ENCODE results near the gene L3MBTL4.

L3MBTL4 gene

DNA sequence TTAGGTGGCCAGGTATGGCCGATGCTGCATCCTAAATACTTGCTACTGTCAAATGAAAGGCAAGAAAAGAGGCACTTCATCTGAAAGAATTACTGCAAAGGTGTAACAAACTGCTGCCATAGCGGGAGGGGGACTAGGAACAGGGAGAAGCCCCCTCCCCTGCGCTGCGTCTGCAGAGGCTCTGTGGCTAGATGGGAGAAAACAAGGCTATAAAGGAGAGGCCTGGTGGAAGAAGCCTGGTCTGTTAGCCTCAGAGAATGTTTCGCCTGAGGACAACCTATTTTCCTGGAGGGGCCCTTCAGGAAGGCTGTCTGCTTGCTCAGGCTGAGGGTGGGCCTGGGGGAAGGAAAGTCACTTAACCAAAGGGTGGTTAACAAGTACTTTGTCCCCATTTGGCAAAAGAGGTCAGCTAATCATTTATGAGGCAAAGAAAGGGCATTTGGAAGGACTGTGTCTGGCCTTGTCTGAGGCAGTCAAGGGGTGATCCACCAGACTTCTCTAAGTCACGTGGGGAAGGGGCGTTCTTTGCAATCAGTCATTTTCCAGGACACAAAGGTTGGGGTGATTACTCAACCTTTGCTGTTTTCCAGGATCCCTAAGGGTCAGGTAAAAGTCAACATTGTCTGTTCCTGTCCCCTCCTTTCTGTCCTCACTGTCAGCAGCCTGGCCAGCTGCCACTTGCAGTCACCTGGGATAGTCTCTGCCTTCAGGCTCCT, 416.4 kb downstream of the L3MBTL4 start:
- no peaks in the 10 kb centered on the region for H3K4me1 ChIP-seq (ENCODE audit: control extremely low read depth in 1 of 4, control insufficient read depth in 4 of 4, insufficient read depth in 4 of 4, low read length in 3 of 4)
- H3K9me3 ChIP-seq (ENCODE audit: control extremely low read depth in 1 of 5, control insufficient read depth in 4 of 5, insufficient read depth in 2 of 5, low read depth in 1 of 5, low read length in 4 of 5) = peaks cover 0 to 10% (median 1%) of the 10 kb centered on the region in 5 experiments
- no peak overlapping the region for H3K4me3 ChIP-seq (ENCODE audit: control insufficient read depth in 1 of 7, extremely low read depth in 1 of 7, insufficient read depth in 4 of 7, low read depth in 2 of 7, low read length in 6 of 7)
- no peak overlapping the region for H3K27ac ChIP-seq (ENCODE audit: insufficient read depth in 1 of 2, low read depth in 1 of 2, low read length in 2 of 2, poor library complexity in 1 of 2, severe bottlenecking in 2 of 2)
- CTCF ChIA-PET = no interaction called here
- H3K27me3 ChIP-seq (replicated peaks in 2 of 5; ENCODE audit: control insufficient read depth in 4 of 5, insufficient read depth in 5 of 5, low read length in 4 of 5) = no peaks in the 10 kb centered on the region
- WGBS (ENCODE audit: insufficient coverage) = 88% methylated on average over 7 of the region's 7 CpGs
- H3K36me3 ChIP-seq (ENCODE audit: control insufficient read depth in 4 of 4, insufficient read depth in 4 of 4, low read length in 3 of 4) = peaks cover 0 to 3% (median 0%) of the 10 kb centered on the region in 4 experiments
- DNase-seq = no peak
- POLR2A ChIA-PET = no interaction called here

DNA sequence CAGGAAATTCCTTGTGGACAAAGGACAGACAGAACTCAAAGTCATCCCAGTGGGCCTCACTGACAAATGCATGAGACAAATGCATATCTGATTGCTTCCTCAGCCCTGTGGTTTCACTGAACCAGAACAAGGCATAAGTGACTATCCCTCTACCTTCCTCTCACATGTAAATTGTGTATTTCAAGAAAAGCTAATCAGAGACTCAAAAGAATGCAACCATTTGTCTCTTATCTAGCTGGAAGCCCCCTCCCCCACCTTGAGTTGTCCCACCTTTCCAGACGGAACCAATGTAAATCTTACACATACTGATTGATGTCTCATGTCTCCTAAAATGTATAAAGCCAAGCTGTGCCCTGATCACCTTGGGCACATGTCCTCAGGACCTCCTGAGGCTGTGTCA, 417.4 kb downstream of the L3MBTL4 start:
- H3K27me3 ChIP-seq (replicated peaks in 2 of 5; ENCODE audit: control insufficient read depth in 4 of 5, insufficient read depth in 5 of 5, low read length in 4 of 5) = no peaks in the 10 kb centered on the region
- DNase-seq = no peak
- WGBS (ENCODE audit: insufficient coverage) = 85% methylated on average over 1 of the region's 1 CpG
- H3K9me3 ChIP-seq (ENCODE audit: control extremely low read depth in 1 of 5, control insufficient read depth in 4 of 5, insufficient read depth in 2 of 5, low read depth in 1 of 5, low read length in 4 of 5) = peaks cover 0 to 10% (median 1%) of the 10 kb centered on the region in 5 experiments
- ChIA-PET POLR2A (no interaction called here), CTCF (no interaction called here)
- H3K4me3 ChIP-seq (ENCODE audit: control insufficient read depth in 1 of 7, extremely low read depth in 1 of 7, insufficient read depth in 4 of 7, low read depth in 2 of 7, low read length in 6 of 7) = no peak overlapping the region
- H3K36me3 ChIP-seq (ENCODE audit: control insufficient read depth in 4 of 4, insufficient read depth in 4 of 4, low read length in 3 of 4) = peaks cover 0 to 3% (median 0%) of the 10 kb centered on the region in 4 experiments
- H3K27ac ChIP-seq (ENCODE audit: insufficient read depth in 1 of 2, low read depth in 1 of 2, low read length in 2 of 2, poor library complexity in 1 of 2, severe bottlenecking in 2 of 2) = no peak overlapping the region
- H3K4me1 ChIP-seq (ENCODE audit: control extremely low read depth in 1 of 4, control insufficient read depth in 4 of 4, insufficient read depth in 4 of 4, low read length in 3 of 4) = no peaks in the 10 kb centered on the region

DNA sequence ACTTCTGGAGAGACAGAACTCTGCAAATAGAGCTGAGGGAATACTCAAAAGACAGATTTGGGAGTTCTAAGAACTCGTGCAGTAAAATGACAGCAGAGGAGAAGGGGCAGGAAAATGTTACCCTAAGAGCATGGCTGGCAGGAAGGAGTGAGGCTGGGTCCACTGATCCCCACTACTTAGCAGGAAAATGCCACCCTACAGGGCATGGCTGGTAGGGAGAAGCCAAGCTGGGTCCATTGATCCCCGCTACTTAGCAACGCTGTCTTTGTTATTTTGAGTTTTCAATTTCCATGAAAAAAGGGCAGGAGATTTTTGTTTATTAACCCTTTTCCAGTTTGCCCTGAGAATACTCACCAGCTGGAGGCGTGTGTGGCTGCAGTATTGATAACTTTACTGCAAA, 419.1 kb downstream of the L3MBTL4 start:
- Histone ChIP-seq H3K36me3 (ENCODE audit: control insufficient read depth in 4 of 4, insufficient read depth in 4 of 4, low read length in 3 of 4) (peaks cover 0 to 5% (median 0%) of the 10 kb centered on the region in 4 experiments), H3K27me3 (replicated peaks in 2 of 5; ENCODE audit: control insufficient read depth in 4 of 5, insufficient read depth in 5 of 5, low read length in 4 of 5) (no peaks in the 10 kb centered on the region), H3K27ac (ENCODE audit: insufficient read depth in 1 of 2, low read depth in 1 of 2, low read length in 2 of 2, poor library complexity in 1 of 2, severe bottlenecking in 2 of 2) (no peak overlapping the region), H3K4me3 (ENCODE audit: control insufficient read depth in 1 of 7, extremely low read depth in 1 of 7, insufficient read depth in 4 of 7, low read depth in 2 of 7, low read length in 6 of 7) (no peak overlapping the region), H3K9me3 (ENCODE audit: control extremely low read depth in 1 of 5, control insufficient read depth in 4 of 5, insufficient read depth in 2 of 5, low read depth in 1 of 5, low read length in 4 of 5) (peaks cover 0 to 7% (median under 1%) of the 10 kb centered on the region in 5 experiments), H3K4me1 (ENCODE audit: control extremely low read depth in 1 of 4, control insufficient read depth in 4 of 4, insufficient read depth in 4 of 4, low read length in 3 of 4) (no peaks in the 10 kb centered on the region)
- ChIA-PET CTCF (no interaction called here), POLR2A (no interaction called here)
- no peak for DNase-seq
- 89% methylated on average over 1 of the region's 4 CpGs for WGBS (ENCODE audit: insufficient coverage)

DNA sequence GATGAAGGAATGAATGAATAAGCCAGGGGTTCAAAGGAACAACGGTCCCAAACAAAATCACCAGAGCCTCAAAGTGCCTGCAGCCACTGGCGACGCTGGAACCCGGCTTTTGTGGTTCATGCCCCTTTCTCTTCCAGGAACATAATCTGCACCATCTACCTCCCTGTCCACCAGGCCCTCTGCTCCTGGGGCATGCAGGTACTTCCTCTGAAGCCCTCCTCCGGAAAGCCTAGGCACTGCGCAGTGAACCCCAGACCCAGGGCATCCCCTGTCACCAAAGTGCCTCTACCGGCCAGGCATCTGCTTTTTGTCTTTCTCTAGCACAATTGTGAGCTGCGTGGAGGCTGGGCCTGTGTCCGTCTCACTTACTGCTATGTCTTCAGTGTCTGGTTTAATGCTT, 420.8 kb downstream of the L3MBTL4 start:
- peaks cover 0 to 5% (median 0%) of the 10 kb centered on the region in 4 experiments for H3K36me3 ChIP-seq (ENCODE audit: control insufficient read depth in 4 of 4, insufficient read depth in 4 of 4, low read length in 3 of 4)
- no peaks in the 10 kb centered on the region for H3K27me3 ChIP-seq (replicated peaks in 2 of 5; ENCODE audit: control insufficient read depth in 4 of 5, insufficient read depth in 5 of 5, low read length in 4 of 5)
- WGBS (ENCODE audit: insufficient coverage) = 97% methylated on average over 8 of the region's 9 CpGs
- ChIA-PET POLR2A (no interaction called here), CTCF (no interaction called here)
- H3K4me3 ChIP-seq (ENCODE audit: control insufficient read depth in 1 of 7, extremely low read depth in 1 of 7, insufficient read depth in 4 of 7, low read depth in 2 of 7, low read length in 6 of 7) = no peak overlapping the region
- no peaks in the 10 kb centered on the region for H3K4me1 ChIP-seq (ENCODE audit: control extremely low read depth in 1 of 4, control insufficient read depth in 4 of 4, insufficient read depth in 4 of 4, low read length in 3 of 4)
- no peak for DNase-seq
- no peak overlapping the region for H3K27ac ChIP-seq (ENCODE audit: insufficient read depth in 1 of 2, low read depth in 1 of 2, low read length in 2 of 2, poor library complexity in 1 of 2, severe bottlenecking in 2 of 2)
- no peaks in the 10 kb centered on the region for H3K9me3 ChIP-seq (ENCODE audit: control extremely low read depth in 1 of 5, control insufficient read depth in 4 of 5, insufficient read depth in 2 of 5, low read depth in 1 of 5, low read length in 4 of 5)

DNA sequence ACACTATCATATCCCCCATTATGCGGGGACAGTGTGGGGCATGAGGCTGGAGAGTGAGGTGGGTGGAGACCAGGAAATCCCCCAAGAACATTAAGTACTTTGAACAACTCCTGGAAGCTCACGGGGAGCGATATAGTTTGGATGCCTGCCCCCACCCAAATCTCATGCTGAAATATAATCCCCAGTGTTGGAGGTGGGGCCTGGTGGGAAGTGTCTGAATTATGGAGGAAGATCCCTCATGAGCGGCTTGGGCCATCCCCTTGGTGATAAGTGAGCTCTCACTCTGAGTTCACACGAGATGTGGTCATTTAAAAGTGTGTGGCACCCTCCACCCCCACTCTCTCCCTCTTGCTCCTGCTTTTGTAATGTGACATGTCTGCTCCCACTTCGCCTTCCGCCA, 422.3 kb downstream of the L3MBTL4 start:
- ChIA-PET POLR2A (no interaction called here), CTCF (no interaction called here)

DNA sequence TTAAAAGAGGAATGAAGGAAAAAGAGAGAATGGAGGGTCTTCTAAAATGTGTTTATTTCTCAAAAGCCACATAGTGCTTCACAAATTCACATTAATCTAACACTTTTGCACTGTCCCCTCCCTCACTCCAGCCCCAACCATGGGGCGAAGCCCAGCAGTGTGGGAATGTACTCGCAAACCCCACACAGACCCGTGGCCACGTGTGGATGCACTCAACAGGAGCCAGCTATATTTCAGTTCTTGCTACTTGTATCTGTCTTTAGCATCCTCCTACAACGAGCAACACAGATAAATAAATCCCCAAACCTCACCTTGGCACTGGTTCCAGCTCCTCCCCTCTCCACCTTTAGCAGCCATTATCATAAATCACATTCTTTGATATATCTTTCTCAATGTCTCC, 427.5 kb downstream of the L3MBTL4 start:
- Histone ChIP-seq H3K4me3 (ENCODE audit: control insufficient read depth in 1 of 7, extremely low read depth in 1 of 7, insufficient read depth in 4 of 7, low read depth in 2 of 7, low read length in 6 of 7) (no peak overlapping the region), H3K4me1 (ENCODE audit: control extremely low read depth in 1 of 4, control insufficient read depth in 4 of 4, insufficient read depth in 4 of 4, low read length in 3 of 4) (no peaks in the 10 kb centered on the region), H3K27ac (ENCODE audit: insufficient read depth in 1 of 2, low read depth in 1 of 2, low read length in 2 of 2, poor library complexity in 1 of 2, severe bottlenecking in 2 of 2) (no peak overlapping the region), H3K27me3 (replicated peaks in 2 of 5; ENCODE audit: control insufficient read depth in 4 of 5, insufficient read depth in 5 of 5, low read length in 4 of 5) (peaks cover 0 to 1% (median 0%) of the 10 kb centered on the region in 5 experiments), H3K9me3 (ENCODE audit: control extremely low read depth in 1 of 5, control insufficient read depth in 4 of 5, insufficient read depth in 2 of 5, low read depth in 1 of 5, low read length in 4 of 5) (no peaks in the 10 kb centered on the region), H3K36me3 (ENCODE audit: control insufficient read depth in 4 of 4, insufficient read depth in 4 of 4, low read length in 3 of 4) (peaks cover 0 to 2% (median 0%) of the 10 kb centered on the region in 4 experiments)
- POLR2A ChIA-PET = no interaction called here
- DNase-seq = no peak
- CTCF ChIA-PET = no interaction called here
- WGBS (ENCODE audit: insufficient coverage) = 84% methylated on average over 3 of the region's 5 CpGs

More for the DNA sequence above, 422.3 kb downstream of the L3MBTL4 start:
- Histone ChIP-seq H3K9me3 (ENCODE audit: control extremely low read depth in 1 of 5, control insufficient read depth in 4 of 5, insufficient read depth in 2 of 5, low read depth in 1 of 5, low read length in 4 of 5) (no peaks in the 10 kb centered on the region), H3K4me3 (ENCODE audit: control insufficient read depth in 1 of 7, extremely low read depth in 1 of 7, insufficient read depth in 4 of 7, low read depth in 2 of 7, low read length in 6 of 7) (no peak overlapping the region), H3K27ac (ENCODE audit: insufficient read depth in 1 of 2, low read depth in 1 of 2, low read length in 2 of 2, poor library complexity in 1 of 2, severe bottlenecking in 2 of 2) (no peak overlapping the region), H3K36me3 (ENCODE audit: control insufficient read depth in 4 of 4, insufficient read depth in 4 of 4, low read length in 3 of 4) (peaks cover 0 to 2% (median 0%) of the 10 kb centered on the region in 4 experiments), H3K27me3 (replicated peaks in 2 of 5; ENCODE audit: control insufficient read depth in 4 of 5, insufficient read depth in 5 of 5, low read length in 4 of 5) (no peaks in the 10 kb centered on the region), H3K4me1 (ENCODE audit: control extremely low read depth in 1 of 4, control insufficient read depth in 4 of 4, insufficient read depth in 4 of 4, low read length in 3 of 4) (no peaks in the 10 kb centered on the region)
- 97% methylated on average over 7 of the region's 7 CpGs for WGBS (ENCODE audit: insufficient coverage)
- no peak for DNase-seq

DNA sequence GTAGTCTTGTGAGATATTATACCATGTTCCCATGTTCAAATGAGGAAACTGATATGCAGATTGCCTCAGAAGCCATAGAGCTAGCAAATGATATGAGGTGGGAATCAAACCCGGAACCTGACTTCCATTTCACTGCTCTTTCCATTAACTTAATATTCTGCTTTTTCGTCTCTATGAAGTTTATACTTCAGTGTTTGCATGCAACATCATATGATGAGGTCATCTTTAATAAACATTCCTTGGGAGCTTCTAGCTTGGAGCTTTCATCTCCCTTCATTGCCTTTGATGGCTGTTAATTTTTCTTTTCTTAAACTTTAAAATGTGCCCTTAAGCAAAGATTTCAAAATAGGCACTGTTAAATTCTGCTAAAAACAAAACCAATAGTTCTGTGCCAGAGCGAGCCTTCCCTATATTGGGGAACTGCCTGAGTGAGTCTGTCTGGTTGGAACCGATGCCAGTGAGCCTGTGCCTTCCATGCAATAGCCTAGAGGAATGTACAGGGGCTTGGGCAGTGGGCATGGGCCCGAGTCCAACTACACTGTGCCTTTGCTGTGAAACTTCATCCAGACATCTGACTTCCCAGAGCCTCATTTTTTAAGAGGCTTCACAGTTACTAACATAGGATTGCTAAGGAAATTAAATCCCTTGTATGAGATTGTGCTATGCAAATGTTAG, 428.3 kb downstream of the L3MBTL4 start:
- WGBS (ENCODE audit: insufficient coverage) = 91% methylated on average over 3 of the region's 5 CpGs
- no peak overlapping the region for H3K27ac ChIP-seq (ENCODE audit: insufficient read depth in 1 of 2, low read depth in 1 of 2, low read length in 2 of 2, poor library complexity in 1 of 2, severe bottlenecking in 2 of 2)
- no peaks in the 10 kb centered on the region for H3K4me1 ChIP-seq (ENCODE audit: control extremely low read depth in 1 of 4, control insufficient read depth in 4 of 4, insufficient read depth in 4 of 4, low read length in 3 of 4)
- no peak for DNase-seq
- no peaks in the 10 kb centered on the region for H3K9me3 ChIP-seq (ENCODE audit: control extremely low read depth in 1 of 5, control insufficient read depth in 4 of 5, insufficient read depth in 2 of 5, low read depth in 1 of 5, low read length in 4 of 5)
- CTCF ChIA-PET = interaction anchor here (1.0 kb wide), 1 partner anchor 13 kb away, joined by 4 read pairs; no protein-coding TSS in a partner anchor
- no peak overlapping the region for H3K4me3 ChIP-seq (ENCODE audit: control insufficient read depth in 1 of 7, extremely low read depth in 1 of 7, insufficient read depth in 4 of 7, low read depth in 2 of 7, low read length in 6 of 7)
- no peaks in the 10 kb centered on the region for H3K36me3 ChIP-seq (ENCODE audit: control insufficient read depth in 4 of 4, insufficient read depth in 4 of 4, low read length in 3 of 4)
- POLR2A ChIA-PET = no interaction called here
- H3K27me3 ChIP-seq (replicated peaks in 2 of 5; ENCODE audit: control insufficient read depth in 4 of 5, insufficient read depth in 5 of 5, low read length in 4 of 5) = peaks cover 0 to 1% (median 0%) of the 10 kb centered on the region in 5 experiments

Data from common myeloid progenitor, CD34-positive (primary cell).